Heart left ventricle (tissue), 13 donors: ENCODE measurements around the gene P4HB.

Experiments used
- CTCF ChIP-seq, 12 donors: fragments of 200-600 bp; sonication (generic) in 4 of 12; IDR thresholded peaks; one replicate each; pipeline versions ENCODE4 v1.5.0 to v1.8.0; 2018 to 2022; ENCODE audit warnings: antibody characterized with exemption in 12 of 12, mild to moderate bottlenecking in 5 of 12
- POLR2A ChIP-seq, 2 donors: fragments of 450-650 bp; IDR thresholded peaks; one replicate each; pipeline ENCODE4 v1.6.1; 2017; ENCODE audit warnings: antibody characterized with exemption in 2 of 2, mild to moderate bottlenecking in 2 of 2, moderate library complexity in 2 of 2
- donor health status: ischemic (EF 13 %, LVEDD 7.1; RV severe dilation, severe dysfunction).
- donor health status: DM: no; HTN: yes; CAD: no.
- donor health status: DM: no; HTN: no; CAD: no.
- donor health status: ischemic (EF 25% LVEDD 6.9; RV normal size, moderate dysfunction).
- donor health status: ischemic (EF 25% LVEDD 5.7; RV mildly dilated, moderate dysfunction).
- donor health status: ischemic (EF 35%, LVEDD 5.7; RV mildly dilated, moderate dysfunction).
- donor health status: nonischemic (EF 11% LVEDD 7.7; RV severe dilation, severe dysfunction).
- donor health status: DM: yes; HTN: yes; CAD: no.
- donor health status: PGD.
- donor health status: ischemic (EF 29% LVEDD 5.4; RV normal size, mild dysfunction).
- donor health status: nonischemic (EF 23%, LVEDD 6.1; RV moderate dilation, normal function).

- TF ChIP-seq CTCF (IDR thresholded peaks at IDR 0.05) (no peak), POLR2A (IDR thresholded peaks at IDR 0.05) (no peak)
These were observed 24.2 kb upstream of the P4HB start for GRCh38 chr17:81884520-81884919.
